GM18873 (cell line): ENCODE data around the gene MYOC.
"Not testable (repeated sequence)": the region's sequence is repeated elsewhere in the genome, so short reads cannot be mapped to it uniquely, and the experiment has no call there.

ENCODE experiments used
- ATAC-seq: cut with Tn5 transposase; IDR thresholded peaks from one replicate; pipeline ENCODE4 v1.9.1; 2021; ENCODE audit warnings: mild to moderate bottlenecking, moderate library complexity, moderate number of reproducible peaks; ENCODE audit not compliant: unreplicated experiment, low FRiP score

Gene MYOC

DNA sequence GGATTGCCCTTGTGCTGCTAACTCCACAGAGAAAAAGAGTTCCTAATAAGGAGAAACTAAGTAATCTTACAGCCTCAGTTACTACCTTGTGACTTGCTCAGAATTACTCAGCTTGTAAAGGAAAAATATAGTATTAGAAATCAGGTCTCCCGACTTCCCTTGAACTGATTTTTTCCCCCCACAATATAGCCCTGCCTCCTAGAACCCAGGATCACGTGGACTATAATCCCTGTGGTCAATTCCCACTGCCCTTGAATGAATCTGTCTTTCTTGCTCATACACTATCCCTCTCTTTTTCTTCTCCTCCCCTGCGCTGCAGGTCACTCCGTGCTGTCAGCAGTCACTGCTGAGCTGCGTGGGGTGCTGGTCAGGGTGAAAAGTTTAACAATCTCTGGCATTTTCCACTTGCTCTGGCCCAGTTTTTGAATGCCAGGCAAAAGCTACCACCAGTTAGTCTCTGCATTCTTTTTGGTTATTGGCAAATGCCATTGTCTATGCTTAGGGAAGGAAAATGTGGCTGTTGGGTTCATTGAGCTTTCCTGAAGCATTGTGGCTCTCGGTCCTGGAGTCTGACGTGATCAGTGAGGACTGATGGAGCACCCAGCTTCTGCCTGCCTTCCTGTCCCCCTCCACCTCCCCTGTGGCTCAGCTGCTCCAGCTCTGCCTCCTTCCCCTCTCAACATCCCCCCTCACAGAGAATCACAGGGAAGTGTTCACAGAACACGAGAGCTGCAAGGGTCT, 1.9 kb upstream of the MYOC start:
- ATAC-seq, result no peak

DNA sequence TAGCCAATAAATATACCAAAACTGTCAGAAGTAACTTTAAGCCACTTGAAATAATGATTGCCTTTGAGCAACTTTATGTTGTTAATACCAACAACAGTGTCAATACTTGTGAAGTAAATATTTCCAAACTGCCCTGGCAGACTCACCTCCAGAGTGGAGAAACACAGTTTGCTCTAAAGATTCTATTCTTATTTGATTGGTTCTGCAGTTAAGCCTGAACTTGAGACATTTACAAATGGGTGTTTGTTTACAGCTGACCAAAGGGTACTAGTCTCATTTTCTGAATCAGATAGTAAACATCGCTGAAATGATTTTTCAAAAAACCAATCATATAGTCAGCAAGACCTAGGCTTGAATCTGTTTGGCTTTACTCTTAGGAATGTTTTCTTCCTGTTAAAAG, 1.3 kb upstream of the MYOC start:
- ATAC-seq, result no peak

DNA sequence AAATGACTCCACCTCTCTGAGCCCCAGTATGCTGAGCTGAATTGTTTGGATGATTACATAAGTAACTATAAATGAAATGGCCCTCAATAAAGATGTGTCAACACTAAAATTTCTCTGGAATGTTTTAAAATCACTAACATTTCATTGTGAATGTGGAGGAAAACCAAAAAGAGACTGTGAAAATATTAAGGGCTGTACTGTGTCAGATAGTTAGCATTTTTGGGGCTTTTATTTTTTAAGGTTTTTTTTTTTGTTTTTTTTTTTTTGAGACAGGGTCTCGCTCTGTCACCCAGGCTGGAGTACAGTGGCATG, 6.3 kb downstream of the MYOC start:
- no peak for ATAC-seq

DNA sequence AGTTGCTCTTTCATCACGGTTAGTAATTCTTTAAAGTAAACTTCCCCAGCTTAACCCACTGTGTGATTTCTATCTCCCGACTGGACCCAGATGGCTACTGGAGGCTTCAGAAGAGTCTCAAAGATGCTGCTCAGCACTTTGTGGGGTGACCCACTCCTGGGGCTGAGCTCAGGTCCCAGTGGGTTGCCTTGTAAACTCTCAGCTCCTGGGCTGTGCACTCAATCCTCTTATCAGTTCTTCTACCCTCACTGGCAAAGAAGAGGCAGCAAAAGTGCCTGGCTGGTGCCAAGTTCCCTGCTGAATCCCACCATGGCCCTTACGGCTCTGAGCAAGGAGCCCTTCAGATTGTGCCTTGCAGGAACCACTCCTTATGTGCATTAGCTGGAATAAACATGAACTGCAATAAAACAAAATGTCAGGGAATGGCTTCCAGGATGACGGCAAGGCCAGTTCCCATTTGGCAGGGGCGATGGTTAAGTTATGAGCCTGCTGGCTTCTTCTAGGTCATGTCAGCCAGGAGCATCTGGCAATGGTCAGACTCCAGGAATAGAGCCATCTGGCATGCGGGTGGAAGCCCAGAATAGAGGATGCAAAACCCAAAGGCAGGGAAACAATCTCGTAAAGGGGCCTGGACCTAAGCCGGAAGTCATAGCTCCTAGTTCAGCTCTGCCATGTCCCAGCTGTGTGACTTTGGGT, 6.8 kb downstream of the MYOC start:
- no peak for ATAC-seq

DNA sequence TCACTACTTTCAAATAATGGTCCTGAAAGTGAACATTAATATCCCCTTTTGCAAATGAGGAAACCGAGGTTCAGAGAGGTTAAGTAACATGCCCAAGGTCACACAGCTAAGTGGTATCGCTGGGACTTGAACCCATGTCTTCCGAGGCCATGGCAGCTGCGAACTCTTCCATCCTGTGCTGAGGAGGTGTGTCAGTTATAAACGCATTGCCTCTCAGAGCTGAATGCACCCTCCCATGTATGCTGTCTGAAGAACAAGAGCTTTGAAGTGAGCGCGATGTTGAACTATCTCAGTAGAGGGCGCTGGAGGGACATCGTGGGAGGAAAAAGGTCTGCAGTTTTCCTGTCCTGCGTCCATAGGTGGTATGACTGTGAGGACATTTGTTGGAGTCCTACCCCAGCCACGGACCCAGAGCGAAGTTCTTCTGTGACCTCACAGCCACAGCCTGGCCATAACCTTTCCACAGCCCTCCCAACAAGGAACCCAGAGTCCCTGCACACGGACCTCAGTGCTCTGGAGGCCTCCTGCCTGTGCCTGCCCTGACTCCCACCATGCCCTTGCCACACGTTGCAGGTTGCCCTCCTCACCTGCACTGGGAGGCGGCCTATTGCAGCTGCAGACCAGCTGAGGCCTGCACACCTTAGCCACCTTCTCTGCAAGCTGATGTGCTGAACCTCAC, 7.5 kb downstream of the MYOC start:
- ATAC-seq, result peak; percentile 64

DNA sequence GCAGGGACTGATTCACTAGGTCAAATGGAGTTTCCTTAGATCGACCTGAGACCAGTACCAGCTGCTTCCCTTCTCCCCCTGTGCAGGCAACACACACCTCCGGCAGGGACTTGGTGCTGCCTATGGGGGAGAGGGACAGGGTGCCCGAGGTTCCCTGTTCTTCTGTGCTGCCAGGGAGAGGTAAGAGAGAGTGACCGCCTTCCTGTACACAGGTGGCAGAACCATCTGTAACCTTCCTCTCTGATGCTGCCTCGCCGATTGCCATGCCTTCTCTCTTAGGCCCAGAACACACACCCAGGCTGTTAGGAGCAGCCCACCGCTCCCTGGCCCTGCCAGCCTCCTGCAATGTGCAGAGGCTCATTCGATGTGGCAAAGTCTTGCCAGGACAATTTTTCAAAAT, 9.3 kb downstream of the MYOC start:
- ATAC-seq, result no peak

DNA sequence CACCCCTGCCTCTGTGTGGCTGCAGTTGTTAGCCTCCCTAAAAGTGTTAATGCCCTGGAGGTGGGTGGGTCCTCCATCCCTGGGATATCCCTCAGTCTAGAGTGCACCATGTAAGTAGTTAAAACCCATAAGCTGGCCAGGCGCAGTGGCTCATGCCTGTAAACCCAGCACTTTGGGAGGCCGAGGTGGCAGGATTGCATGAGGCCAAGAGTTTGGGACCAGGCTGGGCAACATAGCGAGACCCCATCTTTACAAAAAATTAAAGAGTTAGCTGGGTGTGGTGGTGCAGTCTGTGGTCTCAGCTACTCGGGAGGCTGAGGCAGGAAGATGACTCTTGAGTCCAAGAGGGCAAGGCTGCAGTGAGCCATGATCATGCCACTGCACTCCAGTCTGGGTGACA, 10.3 kb downstream of the MYOC start:
- no peak for ATAC-seq

DNA sequence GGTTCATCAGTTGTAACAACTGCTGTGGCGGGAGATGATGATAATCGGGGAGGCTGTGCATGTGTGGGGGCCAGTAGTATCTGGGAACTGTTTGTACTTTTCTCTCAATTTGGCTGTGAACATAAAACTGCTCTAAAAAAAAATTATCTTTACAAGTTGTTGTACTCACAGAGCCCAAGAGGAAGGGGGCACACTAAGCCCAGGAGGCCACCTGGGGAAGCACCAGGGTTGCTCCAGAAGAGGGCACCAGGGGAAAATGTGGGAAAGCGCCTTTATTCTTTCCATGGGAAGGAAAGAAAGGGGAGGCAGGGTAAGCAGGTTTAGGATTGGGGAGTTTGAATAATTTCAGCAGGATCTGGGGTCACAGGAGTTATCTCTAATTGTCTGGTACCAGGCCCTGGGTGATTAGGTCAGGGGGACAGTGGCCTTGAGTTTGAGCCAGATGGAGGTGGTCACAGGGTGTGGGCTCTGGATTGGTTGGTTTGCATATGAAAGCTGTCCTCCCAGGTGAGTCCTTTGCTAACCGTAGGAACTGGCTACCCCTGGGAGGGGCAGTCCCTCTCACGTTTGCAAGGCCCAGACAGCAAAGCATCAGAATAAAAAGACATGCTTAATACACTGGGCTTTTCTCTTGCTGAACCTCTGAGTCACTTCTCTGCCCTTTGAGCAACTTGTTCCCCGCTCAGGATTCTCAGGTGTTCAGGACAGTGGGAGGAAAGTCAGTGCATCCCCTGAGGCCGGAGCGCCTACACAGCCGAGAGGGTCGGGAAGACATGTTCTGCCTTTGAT, 11.2 kb downstream of the MYOC start:
- ATAC-seq, result no peak

DNA sequence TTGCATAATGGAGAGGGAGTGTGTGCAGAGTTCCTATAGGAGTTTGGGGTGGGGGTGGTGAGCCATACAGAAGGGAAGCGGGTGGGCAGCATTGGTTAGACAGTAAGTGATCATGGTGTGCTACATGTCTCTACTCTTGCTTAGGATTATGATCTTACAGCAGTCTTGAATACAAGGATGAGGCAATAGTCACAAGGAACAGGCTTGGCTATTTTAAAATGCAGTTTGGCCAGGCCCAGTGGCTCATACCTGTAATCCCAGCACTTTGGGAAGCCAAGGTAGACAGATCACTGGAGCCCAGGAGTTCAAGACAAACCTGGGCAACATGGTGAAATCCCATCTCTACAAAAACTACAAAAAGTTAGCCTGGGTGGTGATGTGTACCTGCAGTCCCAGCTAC, 12.3 kb downstream of the MYOC start:
- no peak for ATAC-seq

DNA sequence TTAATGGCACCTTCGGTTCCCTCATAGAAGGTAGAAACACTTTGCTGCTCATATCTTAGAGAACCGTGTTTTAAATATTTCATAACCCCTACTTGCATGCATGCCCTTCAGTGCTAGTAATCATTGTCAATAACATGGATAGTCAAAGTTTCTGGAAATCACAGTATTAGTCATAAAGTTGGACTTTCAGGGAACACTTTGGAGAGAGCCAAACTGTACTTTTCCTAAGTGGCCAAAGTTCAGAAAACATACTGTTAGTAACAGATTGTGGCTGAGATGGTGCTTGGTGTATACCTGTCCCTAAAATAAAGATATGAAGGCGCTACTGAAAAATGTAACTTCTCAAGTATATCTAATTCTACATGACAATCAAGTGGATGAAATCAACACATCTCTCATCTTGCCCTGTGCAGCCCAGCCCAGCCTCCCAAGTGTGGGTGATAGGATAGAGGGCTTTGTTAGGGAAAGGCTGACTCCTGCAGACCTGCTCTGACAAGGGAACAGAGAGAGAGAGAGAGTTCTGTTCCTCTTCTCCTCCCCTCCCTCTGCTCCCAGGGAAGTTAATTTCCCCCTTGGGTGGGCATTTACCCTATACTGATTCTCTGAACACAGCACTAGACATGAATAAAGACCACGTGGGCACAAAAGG, 14.4 kb downstream of the MYOC start:
- no peak for ATAC-seq

DNA sequence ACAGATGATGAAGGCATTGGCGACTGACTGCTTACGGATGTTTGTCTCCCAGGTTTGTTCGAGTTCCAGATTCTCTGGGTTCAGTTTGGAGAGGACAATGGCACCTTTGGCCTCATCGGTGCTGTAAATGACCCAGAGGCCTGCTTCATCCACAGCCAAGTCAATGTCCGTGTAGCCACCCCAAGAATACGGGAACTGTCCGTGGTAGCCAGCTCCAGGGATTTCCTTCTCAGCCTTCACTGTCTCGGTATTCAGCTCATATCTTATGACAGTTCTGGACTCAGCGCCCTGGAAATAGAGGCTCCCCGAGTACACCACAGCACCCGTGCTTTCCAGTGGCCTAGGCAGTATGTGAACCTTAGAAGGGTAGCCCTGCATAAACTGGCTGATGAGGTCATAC, 16.3 kb downstream of the MYOC start:
- ATAC-seq, result no peak

DNA sequence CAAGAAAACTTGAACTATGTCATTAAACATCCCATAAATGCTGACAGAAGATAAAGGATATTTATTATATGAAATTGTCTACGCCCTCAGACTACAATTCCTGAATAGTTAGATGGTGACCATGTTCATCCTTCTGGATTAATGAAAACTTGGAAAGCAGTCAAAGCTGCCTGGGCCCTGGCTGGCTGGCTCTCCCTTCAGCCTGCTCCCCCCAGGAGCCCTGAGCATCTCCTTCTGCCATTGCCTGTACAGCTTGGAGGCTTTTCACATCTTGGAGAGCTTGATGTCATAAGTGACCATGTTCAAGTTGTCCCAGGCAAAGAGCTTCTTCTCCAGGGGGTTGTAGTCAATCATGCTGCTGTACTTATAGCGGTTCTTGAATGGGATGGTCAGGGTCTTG, 16.8 kb downstream of the MYOC start:
- no peak for ATAC-seq

DNA sequence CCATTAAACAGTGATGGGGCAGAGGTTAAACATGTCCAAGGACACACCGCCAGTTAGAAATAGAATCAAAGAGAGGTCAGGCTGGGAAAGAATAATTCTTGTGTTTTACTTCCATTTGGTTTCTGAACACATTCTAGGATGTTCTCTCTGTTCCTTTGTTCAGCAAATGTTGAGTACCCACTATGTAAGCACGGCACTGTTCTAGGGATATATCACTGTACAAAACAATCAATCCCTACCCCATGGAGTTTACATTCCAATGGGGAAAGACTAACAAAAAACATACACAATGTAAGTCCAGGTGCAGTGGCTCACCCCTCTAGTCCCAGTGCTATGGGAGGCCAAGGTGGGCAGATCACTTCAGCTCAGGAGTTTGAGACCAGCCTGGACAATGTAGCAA, 24.3 kb downstream of the MYOC start:
- ATAC-seq, result no peak

DNA sequence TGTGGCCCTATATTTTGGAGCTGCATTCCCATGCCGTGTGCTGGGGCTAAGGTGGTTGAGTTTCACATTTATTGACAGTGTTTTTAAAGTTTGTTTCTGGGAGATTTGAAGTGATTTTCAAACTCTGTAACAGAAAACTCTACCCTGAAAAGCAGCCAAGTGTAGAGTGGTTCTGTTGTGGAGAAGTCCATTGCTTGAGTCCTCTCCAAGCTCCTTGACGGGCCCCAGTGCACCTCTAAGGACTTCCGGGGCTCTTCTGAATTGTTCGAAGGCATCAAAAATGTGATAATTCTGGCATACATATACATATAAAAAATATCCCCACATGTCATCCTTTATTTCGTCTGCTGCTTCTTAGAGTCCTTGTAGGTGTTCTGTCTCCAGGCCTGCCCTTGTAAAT, 25.5 kb downstream of the MYOC start:
- ATAC-seq, result no peak

DNA sequence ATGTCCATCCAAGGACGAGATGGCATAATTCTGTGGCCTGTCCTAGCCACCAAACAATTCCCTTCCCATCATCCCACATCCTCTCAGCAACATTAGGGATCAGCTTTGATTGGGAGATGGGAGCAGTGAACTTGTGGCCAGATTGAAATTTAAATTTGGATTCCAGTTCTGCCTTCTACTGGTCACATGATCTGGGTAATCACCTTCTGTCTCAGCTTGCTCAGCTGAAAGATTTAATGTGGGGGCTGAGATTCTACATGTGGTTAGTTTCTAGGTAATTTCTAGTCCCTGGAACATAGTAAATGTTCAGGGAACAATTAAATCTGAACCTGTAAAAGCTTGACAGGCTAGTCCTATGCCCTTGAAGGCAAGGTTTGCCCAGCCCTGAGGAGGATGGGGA, 27.3 kb downstream of the MYOC start:
- ATAC-seq, result no peak

DNA sequence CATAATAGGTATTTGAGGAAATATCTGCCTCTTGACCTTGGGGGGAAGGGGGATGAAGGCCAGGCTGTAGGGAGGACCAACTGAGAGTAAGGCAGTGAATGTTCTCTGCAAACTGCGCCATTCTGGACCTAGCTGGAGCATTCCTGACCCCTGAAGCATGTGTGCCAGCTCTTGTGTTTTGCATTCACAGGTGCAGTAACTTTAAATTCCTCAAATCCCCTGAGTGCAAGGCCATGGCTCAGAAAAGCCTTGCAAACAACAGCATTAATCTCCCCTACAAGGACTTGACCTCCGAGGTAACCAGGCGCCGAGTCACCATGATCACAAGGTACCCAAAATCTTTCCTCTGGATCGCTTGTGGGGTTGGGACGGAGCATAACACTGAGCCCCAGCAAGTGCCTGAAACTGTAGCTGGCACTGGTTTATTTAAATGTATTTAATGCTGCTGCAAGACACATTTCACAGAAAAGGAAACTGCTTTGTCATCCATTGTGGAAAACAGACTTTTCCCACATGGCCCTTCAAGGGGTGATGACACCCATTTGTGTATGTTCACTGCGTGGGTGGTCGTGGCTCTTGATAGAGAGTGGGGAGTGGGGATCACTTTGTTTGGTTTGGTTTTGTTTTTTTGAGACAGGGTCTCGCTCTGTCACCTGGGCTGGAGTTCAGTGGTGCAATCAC, 28.7 kb downstream of the MYOC start:
- ATAC-seq, result no peak

DNA sequence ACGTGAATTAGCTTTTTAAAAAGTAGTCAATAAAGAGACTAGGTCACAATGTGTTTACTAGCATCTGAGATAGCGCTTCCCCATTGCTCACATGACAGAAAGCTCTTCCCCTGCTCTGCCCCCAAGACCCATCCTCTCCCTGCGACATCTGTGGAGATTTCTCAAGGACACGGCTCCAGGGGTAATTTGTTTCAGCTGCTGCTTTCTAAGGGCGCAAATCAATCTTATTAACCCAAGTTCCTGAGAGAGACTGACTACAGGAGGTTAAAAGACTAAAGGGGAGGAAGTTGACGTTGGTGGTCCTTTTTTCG, 30.4 kb downstream of the MYOC start, which contains the start of gene MYOCOS:
MYOCOS (plus strand) TSS at position 92 of the 311 bp plus-strand sequence. CDS start 1,641 bp downstream, outside the sequence.
- no peak for ATAC-seq

DNA sequence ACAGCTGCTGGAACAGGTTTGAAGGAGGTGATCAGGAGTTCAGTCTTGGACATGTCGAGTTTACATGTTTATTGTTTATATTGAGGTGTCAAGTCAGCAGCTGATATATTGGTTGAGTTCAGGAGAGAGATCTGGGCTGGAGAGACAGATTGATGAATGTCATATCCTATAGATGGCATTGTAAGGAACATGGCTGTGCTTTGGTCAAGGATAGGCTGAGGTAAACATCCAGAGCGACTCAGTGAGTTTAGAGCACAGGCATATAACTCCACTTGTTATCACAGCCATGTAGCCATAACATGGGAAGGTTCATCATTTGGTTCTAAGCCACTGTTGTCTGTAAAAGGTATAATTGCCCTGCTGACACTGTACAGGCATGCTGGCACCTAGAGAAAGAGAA, 35.9 kb downstream of the MYOC start:
- ATAC-seq, result no peak

DNA sequence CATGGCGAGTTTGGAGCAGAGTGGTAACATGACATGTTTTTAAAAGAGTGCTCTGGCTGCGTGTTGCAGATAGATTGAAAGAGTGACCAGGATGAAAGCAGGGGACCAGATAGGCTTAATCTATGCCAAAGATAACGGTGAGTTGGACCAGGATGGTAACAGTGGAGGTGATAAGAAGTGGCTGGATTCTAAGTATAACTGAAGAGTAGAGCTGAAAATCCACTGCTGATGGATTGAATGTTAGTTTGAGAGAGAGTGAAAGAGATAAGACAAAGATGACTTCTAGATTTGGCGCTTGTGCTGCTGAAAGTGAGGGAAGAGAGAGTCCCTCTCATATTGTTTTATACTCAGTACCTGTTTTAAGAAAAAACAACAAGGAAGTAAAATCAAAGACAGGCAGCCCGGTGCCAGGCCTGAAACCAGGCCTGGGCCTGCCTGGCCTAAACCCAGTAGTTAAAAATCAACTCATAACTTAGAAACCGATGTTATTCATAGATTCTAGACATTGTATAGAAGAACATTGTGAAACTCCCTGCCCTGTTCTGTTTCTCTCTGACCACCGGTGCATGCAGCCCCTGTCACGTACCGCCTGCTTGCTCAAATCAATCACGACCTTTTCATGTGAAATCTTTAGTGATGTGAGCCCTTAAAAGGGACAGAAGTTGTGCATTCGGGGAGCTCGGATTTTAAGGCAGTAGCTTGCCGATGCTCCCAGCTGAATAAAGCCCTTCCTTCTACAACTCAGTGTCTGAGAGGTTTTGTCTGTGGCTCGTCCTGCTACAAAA, 37.2 kb downstream of the MYOC start:
- ATAC-seq, result not testable (repeated sequence)
